Naive thymus-derived CD4-positive, alpha-beta T cell (primary cell): ENCODE measurements around the gene MINK1. TPM values are rescaled to one million over a fixed set of nuclear protein-coding genes. Genes with fewer than 3 reads are reported as not detected.

Experiments
- ATAC-seq: fragments of 150-1000 bp; cut with Tn5 transposase; 2 replicates; pipeline ENCODE4 v1.10.0; 2021; ENCODE audit warnings: mild to moderate bottlenecking, moderate library complexity
- CTCF ChIA-PET: fragments of 350-600 bp; sonication (Branson Sonifier 250); formaldehyde crosslinking; loops from one replicate; lab custom pipeline; 2021; ENCODE audit warnings: antibody characterized with exemption; lab: Charles Lee
- POLR2A ChIA-PET: fragments of 350-600 bp; sonication (Branson Sonifier 250); formaldehyde crosslinking; loops from one replicate; lab custom pipeline; 2021; ENCODE audit warnings: antibody characterized with exemption, inconsistent platforms; lab: Charles Lee
- DNase-seq, 9 donors: peaks; one replicate each; pipeline versions ENCODE4 v3.0.0 to v3.0.0-alpha.2; 2020 to 2022; ENCODE audit warnings: mixed read lengths in 1 of 9
- H3K27ac ChIP-seq: one replicate; pipeline ENCODE4 v1.7.0; 2013; ENCODE audit warnings: mild to moderate bottlenecking, low read depth, low read length, moderate library complexity
- H3K27me3 ChIP-seq, 2 donors: one replicate each; pipeline ENCODE4 v1.7.0; 2013; ENCODE audit warnings: low read length in 2 of 2, mild to moderate bottlenecking in 2 of 2, moderate library complexity in 2 of 2; ENCODE audit not compliant: control insufficient read depth in 2 of 2, insufficient read depth in 2 of 2
- H3K36me3 ChIP-seq, 3 experiments: 1 replicate in 2 of 3; 2 replicates in 1 of 3; pipeline ENCODE4 v1.7.0; 2013; ENCODE audit warnings: low read length in 3 of 3, mild to moderate bottlenecking in 3 of 3, moderate library complexity in 1 of 3; ENCODE audit not compliant: insufficient read depth in 3 of 3, control insufficient read depth in 2 of 3
- H3K4me1 ChIP-seq, 2 donors: one replicate each; pipeline ENCODE4 v1.7.0; 2013; ENCODE audit warnings: low read length in 2 of 2, mild to moderate bottlenecking in 2 of 2, moderate library complexity in 1 of 2; ENCODE audit not compliant: control insufficient read depth in 2 of 2, insufficient read depth in 2 of 2
- H3K4me3 ChIP-seq: 2 replicates; pipeline ENCODE4 v1.7.0; 2013; ENCODE audit warnings: mild to moderate bottlenecking, low read length
- H3K9me3 ChIP-seq, 3 experiments: 1 replicate in 2 of 3; 2 replicates in 1 of 3; pipeline ENCODE4 v1.7.0; 2013; ENCODE audit warnings: low read length in 3 of 3; ENCODE audit not compliant: control insufficient read depth in 2 of 3
- H3K27ac Mint-ChIP-seq, 9 donors: one replicate each; pipeline ENCODE4 v1.8.0; 2020 to 2022; ENCODE audit warnings: mixed read lengths in 9 of 9, mild to moderate bottlenecking in 8 of 9, moderate library complexity in 5 of 9, inconsistent platforms in 2 of 9
- H3K27me3 Mint-ChIP-seq, 5 donors: one replicate each; pipeline ENCODE4 v1.8.0; 2021 to 2022; ENCODE audit warnings: mixed read lengths in 5 of 5, mild to moderate bottlenecking in 1 of 5
- H3K36me3 Mint-ChIP-seq, 5 donors: one replicate each; pipeline ENCODE4 v1.8.0; 2020 to 2022; ENCODE audit warnings: mixed read lengths in 5 of 5, mild to moderate bottlenecking in 3 of 5, inconsistent platforms in 1 of 5
- H3K4me1 Mint-ChIP-seq, 7 donors: one replicate each; pipeline ENCODE4 v1.8.0; 2020 to 2022; ENCODE audit warnings: mixed read lengths in 7 of 7, mild to moderate bottlenecking in 3 of 7, inconsistent platforms in 1 of 7
- H3K4me3 Mint-ChIP-seq, 10 donors: one replicate each; pipeline ENCODE4 v1.8.0; 2020 to 2022; ENCODE audit warnings: mild to moderate bottlenecking in 10 of 10, mixed read lengths in 10 of 10, moderate library complexity in 6 of 10, inconsistent platforms in 2 of 10
- H3K9me3 Mint-ChIP-seq, 11 donors: one replicate each; pipeline ENCODE4 v1.8.0; 2020 to 2022; ENCODE audit warnings: mixed read lengths in 11 of 11, mild to moderate bottlenecking in 4 of 11, inconsistent platforms in 1 of 11, moderate library complexity in 1 of 11
- intact Hi-C, 2 donors: fragments of 100-400 bp; cut with micrococcal nuclease; formaldehyde crosslinking; loops; one replicate each; pipeline ENCODE4 v1.15.1; 2023
- polyA plus RNA-seq, 2 donors: library from polyadenylated mRNA; unstranded; fragments of 300-500 nt; fragmentation: Illumina TruSeq; gene quantifications; one replicate each; pipeline ENCODE4 v1.2.3, GENCODE V29; 2021
- total RNA-seq, 6 experiments: library from RNA in 5 of 6; stranded (reverse) in 5 of 6; gene quantifications; 1 replicate in 5 of 6; 2 replicates in 1 of 6; pipeline ENCODE4 v1.2.3 and lab custom pipeline; 2021 to 2026

Gene MINK1
- total and polyA plus RNA-seq, 7 experiments from 2014 or later: 8.3 to 142 (median 102) TPM

- Mint-ChIP-seq H3K27ac (peak overlapping the region; percentile 79 to 95 (median 86)), H3K9me3 (no peaks in the 10 kb centered on the region), H3K4me1 (peaks cover 35 to 47% (median 42%) of the 10 kb centered on the region in 7 donors), H3K27me3 (peaks cover 0 to 2% (median 0%) of the 10 kb centered on the region in 5 donors), H3K4me3 (peak overlapping the region; percentile 79 to 99 (median 90)), H3K36me3 (peaks cover 0 to 12% (median 4%) of the 10 kb centered on the region in 5 donors)
- Histone ChIP-seq H3K36me3 (peaks cover 0 to 14% (median 0%) of the 10 kb centered on the region in 3 experiments), H3K4me3 (peak overlapping the region; percentile 87), H3K9me3 (no peaks in the 10 kb centered on the region), H3K27me3 (no peaks in the 10 kb centered on the region), H3K27ac (peak overlapping the region; percentile 85), H3K4me1 (peaks cover 17 to 27% of the 10 kb centered on the region in 2 donors)
- ChIA-PET POLR2A (interaction anchor here (0.6 to 1.6 kb wide), 3 partner anchors 9 to 124 kb away, joined by 4 read pairs; partner anchors contain the start of gene ARRB2), CTCF (interaction anchor here (1.0 to 1.2 kb wide), 2 partner anchors 16 to 47 kb away, joined by 3 to 4 read pairs; no protein-coding TSS in a partner anchor)
- ATAC-seq: no peak
- intact Hi-C loops: loop anchor here (1.0 to 10.0 kb wide), 10 partner anchors 27 to 691 kb away; partner anchors contain the start of genes ARRB2 (in 2 of the 2), MED11 (in 2 of the 2), PLD2 (in 2 of the 2) and PSMB6 (in 2 of the 2)
- DNase-seq: peak in 3 of 9 donors; percentile 8 to 32 (median 10)
Observed at GRCh38 chr17:4833941-4834680, 971 bp downstream of the MINK1 start.

- Mint-ChIP-seq H3K36me3 (peaks cover 0 to 14% (median 5%) of the 10 kb centered on the region in 5 donors), H3K27ac (peak overlapping the region; percentile 55 to 95 (median 86)), H3K27me3 (peaks cover 0 to 2% (median 0%) of the 10 kb centered on the region in 5 donors), H3K4me3 (peak overlapping the region; percentile 79 to 99 (median 90)), H3K4me1 (peaks cover 41 to 53% (median 47%) of the 10 kb centered on the region in 7 donors), H3K9me3 (no peaks in the 10 kb centered on the region)
- H3K4me1 ChIP-seq: peaks cover 17 to 31% of the 10 kb centered on the region in 2 donors
- H3K36me3 ChIP-seq: peaks cover 0 to 14% (median 0%) of the 10 kb centered on the region in 3 experiments
- ATAC-seq: no peak
- ChIA-PET CTCF (interaction anchor here (1.0 to 1.2 kb wide), 2 partner anchors 16 to 46 kb away, joined by 3 to 4 read pairs; no protein-coding TSS in a partner anchor), POLR2A (interaction anchor here (1.1 to 1.6 kb wide), 2 partner anchors 10 to 125 kb away, joined by 4 read pairs; partner anchors contain the start of gene ARRB2)
- no peaks in the 10 kb centered on the region for H3K9me3 ChIP-seq
- H3K27me3 ChIP-seq: no peaks in the 10 kb centered on the region
- peak overlapping the region; percentile 85 for H3K27ac ChIP-seq
- intact Hi-C loops: loop anchor here (5.0 to 10.0 kb wide), 3 partner anchors 48 to 113 kb away; partner anchors contain the start of gene PFN1 (in 1 of the 2)
- peak overlapping the region; percentile 87 for H3K4me3 ChIP-seq
- DNase-seq: no peak
Observed at GRCh38 chr17:4834681-4835020, 1.5 kb downstream of the MINK1 start.

GRCh38 chr17:4836221-4836620 is 3.1 kb downstream of the MINK1 start:
- DNase-seq (no peak), ATAC-seq (no peak)
- POLR2A ChIA-PET: interaction anchor here (0.6 kb wide), 1 partner anchor 76 kb away, joined by 4 read pairs; no protein-coding TSS in a partner anchor
- Histone ChIP-seq H3K4me1 (peaks cover 25 to 41% of the 10 kb centered on the region in 2 donors), H3K9me3 (no peaks in the 10 kb centered on the region), H3K36me3 (peaks cover 0 to 14% (median 0%) of the 10 kb centered on the region in 3 experiments), H3K27me3 (no peaks in the 10 kb centered on the region), H3K27ac (no peak overlapping the region), H3K4me3 (no peak overlapping the region)
- Mint-ChIP-seq H3K36me3 (peaks cover 0 to 14% (median 5%) of the 10 kb centered on the region in 5 donors), H3K27ac (peak overlapping the region; percentile 16 to 90 (median 52)), H3K4me3 (peak overlapping the region in 7 of 10 donors; percentile 11 to 99 (median 94)), H3K9me3 (no peaks in the 10 kb centered on the region), H3K27me3 (peaks cover 0 to 2% (median 0%) of the 10 kb centered on the region in 5 donors), H3K4me1 (peaks cover 54 to 68% (median 63%) of the 10 kb centered on the region in 7 donors)
- CTCF ChIA-PET: no interaction called here
- intact Hi-C loops: loop anchor here in 1 of 2 donors (10.0 kb wide), 1 partner anchor 49 kb away; no protein-coding TSS in a partner anchor

- peak overlapping the region in 2 of 10 donors; percentile 6 to 7 for H3K4me3 Mint-ChIP-seq
- no peaks in the 10 kb centered on the region for H3K9me3 Mint-ChIP-seq
- ChIA-PET POLR2A (interaction anchor here (0.7 to 1.1 kb wide), 2 partner anchors 9 to 21 kb away, joined by 3 read pairs; no protein-coding TSS in a partner anchor), CTCF (interaction anchor here (0.6 to 1.0 kb wide), 2 partner anchors 56 to 128 kb away, joined by 4 to 5 read pairs; partner anchors contain the start of gene ARRB2)
- no peaks in the 10 kb centered on the region for H3K9me3 ChIP-seq
- H3K27me3 Mint-ChIP-seq: peaks cover 0 to 2% (median 0%) of the 10 kb centered on the region in 5 donors
- intact Hi-C loops: loop anchor here in 1 of 2 donors (10.0 kb wide), 1 partner anchor 47 kb away; no protein-coding TSS in a partner anchor
- H3K4me1 Mint-ChIP-seq: peaks cover 64 to 78% (median 69%) of the 10 kb centered on the region in 7 donors
- peak overlapping the region in 2 of 9 donors; percentile 48 to 76 for H3K27ac Mint-ChIP-seq
- no peak for DNase-seq
- H3K36me3 ChIP-seq: peaks cover 0 to 14% (median 0%) of the 10 kb centered on the region in 3 experiments
- no peak overlapping the region for H3K4me3 ChIP-seq
- no peaks in the 10 kb centered on the region for H3K27me3 ChIP-seq
- ATAC-seq: no peak
- H3K4me1 ChIP-seq: peaks cover 26 to 41% of the 10 kb centered on the region in 2 donors
- peaks cover 0 to 14% (median 5%) of the 10 kb centered on the region in 5 donors for H3K36me3 Mint-ChIP-seq
- H3K27ac ChIP-seq: no peak overlapping the region
Observed at GRCh38 chr17:4837471-4838308, 4.5 kb downstream of the MINK1 start.

GRCh38 chr17:4838309-4838785 is 5.2 kb downstream of the MINK1 start:
- H3K9me3 ChIP-seq: no peaks in the 10 kb centered on the region
- peaks cover 0 to 14% (median 5%) of the 10 kb centered on the region in 5 donors for H3K36me3 Mint-ChIP-seq
- H3K4me3 ChIP-seq: no peak overlapping the region
- H3K4me3 Mint-ChIP-seq: no peak overlapping the region
- H3K9me3 Mint-ChIP-seq: no peaks in the 10 kb centered on the region
- no peak overlapping the region for H3K27ac ChIP-seq
- POLR2A ChIA-PET: no interaction called here
- peaks cover 66 to 80% (median 72%) of the 10 kb centered on the region in 7 donors for H3K4me1 Mint-ChIP-seq
- no peak overlapping the region for H3K27ac Mint-ChIP-seq
- H3K36me3 ChIP-seq: peaks cover 0 to 12% (median 0%) of the 10 kb centered on the region in 3 experiments
- intact Hi-C loops: loop anchor here in 1 of 2 donors (10.0 kb wide), 1 partner anchor 46 kb away; no protein-coding TSS in a partner anchor
- no peaks in the 10 kb centered on the region for H3K27me3 Mint-ChIP-seq
- ATAC-seq: no peak
- no peak for DNase-seq
- CTCF ChIA-PET: interaction anchor here (1.0 to 1.3 kb wide), 2 partner anchors 48 to 128 kb away, joined by 3 to 4 read pairs; partner anchors contain the start of gene ARRB2
- H3K27me3 ChIP-seq: no peaks in the 10 kb centered on the region
- peaks cover 26 to 41% of the 10 kb centered on the region in 2 donors for H3K4me1 ChIP-seq
